Aorta (tissue), 5 donors: ENCODE measurements around the gene FOXS1. TPM values are rescaled to one million over a fixed set of nuclear protein-coding genes. Genes with fewer than 3 reads are reported as not detected.
A peak's percentile ranks its signal among the peaks of the same experiment; 100 is the strongest.

Experiments
- ATAC-seq: fragments of 200-7000 bp; cut with Tn5 transposase; one replicate; pipeline ENCODE4 v1.9.1; 2022; ENCODE audit warnings: moderate library complexity; ENCODE audit not compliant: low FRiP score
- DNase-seq, 2 donors: peaks; one replicate each; pipeline ENCODE4 v3.0.0-alpha.2; 2020
- H3K27ac ChIP-seq, 2 donors: one replicate each; pipeline ENCODE4 v1.5.1; 2013; ENCODE audit warnings: low read length in 2 of 2, mild to moderate bottlenecking in 2 of 2, moderate library complexity in 2 of 2, control low read depth in 1 of 2, inconsistent platforms in 1 of 2, low read depth in 1 of 2
- H3K27me3 ChIP-seq, 2 donors: one replicate each; pipeline ENCODE4 v1.6.1; 2013; ENCODE audit warnings: control low read depth in 1 of 2, low read length in 1 of 2, mild to moderate bottlenecking in 1 of 2, moderate library complexity in 1 of 2; ENCODE audit not compliant: insufficient read depth in 2 of 2, control insufficient read depth in 1 of 2
- H3K36me3 ChIP-seq, 2 donors: one replicate each; pipeline ENCODE4 v1.6.1; 2013; ENCODE audit warnings: control low read depth in 1 of 2, low read length in 1 of 2, mild to moderate bottlenecking in 1 of 2; ENCODE audit not compliant: insufficient read depth in 2 of 2, control insufficient read depth in 1 of 2
- H3K4me1 ChIP-seq, 2 donors: one replicate each; pipeline ENCODE4 v1.6.1; 2013; ENCODE audit warnings: low read length in 2 of 2, control low read depth in 1 of 2, mild to moderate bottlenecking in 1 of 2, moderate library complexity in 1 of 2; ENCODE audit not compliant: insufficient read depth in 2 of 2, control insufficient read depth in 1 of 2
- H3K4me3 ChIP-seq, 2 donors: one replicate each; pipeline ENCODE4 v1.5.1; 2013; ENCODE audit warnings: low read length in 2 of 2, control low read depth in 1 of 2, mild to moderate bottlenecking in 1 of 2
- H3K9me3 ChIP-seq: one replicate; pipeline ENCODE4 v1.6.1; 2013; ENCODE audit warnings: mild to moderate bottlenecking, low read length; ENCODE audit not compliant: control insufficient read depth
- WGBS, 2 donors: extraction: QIAGEN DNeasy Blood & Tissue Kit; methylation state at CpG; one replicate each; pipeline ENCODE4 v1.1.7; 2013; 5-methylcytosine and 5-hydroxymethylcytosine counted together
- intact Hi-C, 2 donors: fragments of 100-400 bp; cut with DNase I; formaldehyde crosslinking; loops; one replicate each; pipeline versions ENCODE4 v1.14.2 to v1.15.0; 2022
- polyA plus RNA-seq, 2 donors: library from polyadenylated mRNA; stranded (reverse); fragments of 200-250 nt; gene quantifications; one replicate each; pipeline ENCODE4 v1.2.3, GENCODE V29; 2013
- total RNA-seq, 2 donors: library from RNA; stranded (reverse); fragmentation: NEBNext Ultra II Directional; extraction: Animal tissue kit (Norgen Biotek cat#: 25700); gene quantifications; one replicate each; pipeline ENCODE4 v1.2.1, GENCODE V29; 2021
- donor health status: healthy with polysubstance abuse.
- donor health status: Bipolar disorder and iron deficiency.
- donor health status: DM: no; HTN: no; CAD: no.
- donor health status: DM: no; HTN: no; CAD: no.
- donor health status: DM: yes; HTN: yes; CAD: no.

FOXS1 gene
- total and polyA plus RNA-seq, 4 donors = 10.0 to 76.4 (median 15.8) TPM

DNA sequence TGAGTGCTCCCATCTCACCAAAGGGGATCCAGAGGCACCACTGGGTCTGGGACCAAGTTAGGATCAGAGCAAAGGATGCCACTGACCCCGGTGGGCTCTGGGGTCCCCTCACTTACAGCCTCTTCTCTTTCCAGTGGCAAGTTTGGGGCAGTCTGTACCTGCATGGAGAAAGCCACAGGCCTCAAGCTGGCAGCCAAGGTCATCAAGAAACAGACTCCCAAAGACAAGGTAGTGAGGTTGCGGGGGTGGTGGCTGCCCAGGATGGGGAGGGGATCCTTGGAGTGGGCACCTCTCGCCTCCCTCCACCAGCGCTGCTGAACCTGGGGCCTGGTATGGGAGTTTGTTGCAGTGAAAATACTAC, 21.3 kb downstream of the FOXS1 start:
- WGBS, 2 donors = 78 to 82% methylated on average over 4 of the region's 4 CpGs
- Histone ChIP-seq H3K36me3 (no peaks in the 10 kb centered on the region), H3K9me3 (no peaks in the 10 kb centered on the region), H3K27me3 (no peaks in the 10 kb centered on the region), H3K4me1 (no peaks in the 10 kb centered on the region), H3K4me3 (no peak overlapping the region), H3K27ac (no peak overlapping the region)
- ATAC-seq (no peak), DNase-seq (no peak)
- intact Hi-C loops = loop anchor here (2.0 to 10.0 kb wide), 4 partner anchors 89 to 268 kb away; partner anchors contain the start of genes PDRG1 (in 1 of the 2) and TPX2 (in 1 of the 2)

DNA sequence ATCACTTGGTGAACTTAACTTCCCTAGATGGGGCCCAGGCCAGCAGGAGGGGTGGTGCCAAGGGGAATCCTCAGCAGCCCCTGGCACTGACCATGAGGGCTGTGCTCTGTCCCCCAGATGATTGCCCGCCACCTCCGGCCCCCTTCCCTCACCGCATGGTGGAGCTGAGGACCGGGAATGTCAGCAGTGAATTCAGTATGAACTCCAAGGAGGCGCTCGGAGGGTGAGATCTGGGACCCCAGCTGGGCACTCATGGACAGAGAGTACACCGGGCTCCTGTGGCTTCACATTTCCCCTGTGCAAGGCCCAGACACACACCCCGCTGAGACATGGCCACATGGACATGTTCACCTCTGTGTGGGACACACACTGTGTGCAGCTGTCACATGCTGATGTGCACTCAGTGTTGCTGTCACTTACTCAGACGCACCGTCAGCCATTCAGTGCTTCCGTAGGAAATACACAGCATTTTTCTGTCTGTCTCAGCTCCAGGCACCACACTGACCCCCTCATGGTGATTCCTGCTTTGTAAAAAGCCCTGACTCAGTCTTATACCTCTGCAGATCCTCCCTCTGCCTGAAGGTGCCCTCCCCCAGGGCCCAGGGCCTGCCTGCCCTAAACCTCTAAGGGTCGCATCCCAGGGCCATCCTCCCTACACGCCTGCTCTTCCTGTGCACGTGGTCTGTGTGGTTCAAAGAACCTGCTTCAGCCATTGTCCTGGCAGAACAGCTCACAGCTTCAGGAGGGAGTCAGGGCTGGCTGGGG, 21.9 kb downstream of the FOXS1 start:
- no peak for ATAC-seq
- intact Hi-C loops = loop anchor here (2.0 to 10.0 kb wide), 6 partner anchors 21 to 269 kb away; partner anchors contain the start of genes PDRG1 (in 2 of the 2), FOXS1 (in 1 of the 2) and TPX2 (in 1 of the 2)

DNA sequence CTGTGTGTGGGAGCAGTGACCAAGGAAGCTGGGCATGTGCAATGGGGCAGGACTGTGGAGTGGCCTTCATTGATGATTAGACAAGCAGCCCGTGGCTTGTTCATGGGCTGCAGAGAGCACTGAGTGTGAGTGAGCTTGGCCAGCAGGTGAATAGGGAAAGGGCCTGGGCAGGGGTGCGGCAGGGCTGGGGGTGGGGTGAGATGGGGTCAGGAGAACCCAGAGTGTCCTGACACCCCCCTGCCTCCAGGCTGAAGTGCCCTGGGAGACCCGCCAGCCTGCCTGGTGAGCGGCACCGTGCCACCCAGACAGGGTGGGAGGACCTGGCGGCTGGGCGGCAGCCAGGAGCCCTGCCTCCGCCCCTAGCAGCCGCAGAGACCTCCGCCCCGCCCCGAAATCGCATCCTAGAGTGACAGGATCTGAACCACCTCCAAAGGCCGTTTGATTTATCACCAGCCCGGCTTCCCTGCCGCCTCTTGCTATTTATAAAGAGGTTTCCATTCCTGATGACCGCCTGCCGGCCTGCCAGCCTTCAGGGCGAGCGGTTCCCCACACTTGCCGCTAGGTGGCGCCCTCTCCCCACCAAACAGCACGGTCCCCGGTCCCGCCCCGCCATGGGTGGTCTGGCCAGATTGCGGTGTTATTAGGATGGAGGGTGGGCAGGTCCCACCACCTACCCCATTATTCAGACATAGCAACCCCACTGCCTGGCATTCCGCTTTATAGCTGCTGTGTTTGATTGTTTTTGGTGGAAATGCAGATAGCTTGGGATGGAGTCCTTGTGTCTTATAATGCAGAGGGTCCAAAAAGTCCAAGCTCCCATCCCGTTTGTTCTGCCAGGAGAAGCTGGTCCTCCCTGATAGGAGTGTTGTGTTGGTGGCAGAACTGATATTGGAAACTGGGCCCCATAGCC, 22.7 kb downstream of the FOXS1 start:
- peak; percentile 87 to 96 for DNase-seq
- Histone ChIP-seq H3K4me1 (no peaks in the 10 kb centered on the region), H3K27me3 (no peaks in the 10 kb centered on the region), H3K4me3 (no peak overlapping the region), H3K9me3 (no peaks in the 10 kb centered on the region), H3K27ac (peak overlapping the region in 1 of 2 donors; percentile 62), H3K36me3 (no peaks in the 10 kb centered on the region)
- peak; percentile 93 for ATAC-seq
- 1% methylated on average over 27 to 29 of the region's 29 CpGs for WGBS, 2 donors
- intact Hi-C loops = loop anchor here (1.0 to 10.0 kb wide), 7 partner anchors 22 to 270 kb away; partner anchors contain the start of genes FOXS1 (in 1 of the 2), PDRG1 (in 1 of the 2) and TPX2 (in 1 of the 2)

More for the DNA sequence above, 21.9 kb downstream of the FOXS1 start:
- H3K9me3 ChIP-seq = no peaks in the 10 kb centered on the region
- H3K4me3 ChIP-seq = no peak overlapping the region
- no peak overlapping the region for H3K27ac ChIP-seq
- WGBS, 2 donors = 30 to 32% methylated on average over 14 of the region's 14 CpGs
- H3K36me3 ChIP-seq = no peaks in the 10 kb centered on the region
- peak in 1 of 2 donors; percentile 47 for DNase-seq
- H3K4me1 ChIP-seq = no peaks in the 10 kb centered on the region
- no peaks in the 10 kb centered on the region for H3K27me3 ChIP-seq

DNA sequence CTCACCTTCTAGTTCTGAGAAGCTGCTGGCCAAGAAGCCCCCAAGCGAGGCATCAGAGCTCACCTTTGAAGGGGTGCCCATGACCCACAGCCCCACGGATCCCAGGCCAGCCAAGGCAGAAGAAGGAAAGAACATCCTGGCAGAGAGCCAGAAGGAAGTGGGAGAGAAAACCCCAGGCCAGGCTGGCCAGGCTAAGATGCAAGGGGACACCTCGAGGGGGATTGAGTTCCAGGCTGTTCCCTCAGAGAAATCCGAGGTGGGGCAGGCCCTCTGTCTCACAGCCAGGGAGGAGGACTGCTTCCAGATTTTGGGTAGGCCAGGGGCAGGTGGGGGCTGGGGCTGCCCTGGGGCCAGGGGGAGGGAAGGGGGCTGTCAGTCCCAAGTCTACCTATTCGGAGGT, 24.0 kb downstream of the FOXS1 start:
- Histone ChIP-seq H3K4me1 (no peaks in the 10 kb centered on the region), H3K4me3 (no peak overlapping the region), H3K27me3 (no peaks in the 10 kb centered on the region), H3K27ac (no peak overlapping the region), H3K36me3 (no peaks in the 10 kb centered on the region), H3K9me3 (no peaks in the 10 kb centered on the region)
- 28 to 31% methylated on average over 5 of the region's 5 CpGs for WGBS, 2 donors
- ATAC-seq = no peak
- no peak for DNase-seq
- intact Hi-C loops = loop anchor here (5.0 to 10.0 kb wide), 3 partner anchors 87 to 271 kb away; partner anchors contain the start of gene TPX2 (in 1 of the 2)

DNA sequence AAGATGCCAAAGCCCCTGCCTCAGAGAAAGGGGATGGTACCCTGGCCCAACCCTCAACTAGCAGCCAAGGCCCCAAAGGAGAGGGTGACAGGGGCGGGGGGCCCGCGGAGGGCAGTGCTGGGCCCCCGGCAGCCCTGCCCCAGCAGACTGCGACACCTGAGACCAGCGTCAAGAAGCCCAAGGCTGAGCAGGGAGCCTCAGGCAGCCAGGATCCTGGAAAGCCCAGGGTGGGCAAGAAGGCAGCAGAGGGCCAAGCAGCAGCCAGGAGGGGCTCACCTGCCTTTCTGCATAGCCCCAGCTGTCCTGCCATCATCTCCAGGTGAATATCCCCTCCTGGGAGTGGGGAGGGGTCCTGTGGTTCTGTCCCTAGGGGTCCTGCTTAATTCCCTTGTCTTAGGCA, 25.2 kb downstream of the FOXS1 start:
- no peaks in the 10 kb centered on the region for H3K4me1 ChIP-seq
- 80 to 86% methylated on average over 6 of the region's 6 CpGs for WGBS, 2 donors
- intact Hi-C loops = loop anchor here (5.0 to 10.0 kb wide), 3 partner anchors 85 to 272 kb away; partner anchors contain the start of gene TPX2 (in 1 of the 2)
- no peak for ATAC-seq
- no peaks in the 10 kb centered on the region for H3K9me3 ChIP-seq
- H3K27ac ChIP-seq = no peak overlapping the region
- H3K4me3 ChIP-seq = no peak overlapping the region
- no peak for DNase-seq
- H3K27me3 ChIP-seq = no peaks in the 10 kb centered on the region
- no peaks in the 10 kb centered on the region for H3K36me3 ChIP-seq

DNA sequence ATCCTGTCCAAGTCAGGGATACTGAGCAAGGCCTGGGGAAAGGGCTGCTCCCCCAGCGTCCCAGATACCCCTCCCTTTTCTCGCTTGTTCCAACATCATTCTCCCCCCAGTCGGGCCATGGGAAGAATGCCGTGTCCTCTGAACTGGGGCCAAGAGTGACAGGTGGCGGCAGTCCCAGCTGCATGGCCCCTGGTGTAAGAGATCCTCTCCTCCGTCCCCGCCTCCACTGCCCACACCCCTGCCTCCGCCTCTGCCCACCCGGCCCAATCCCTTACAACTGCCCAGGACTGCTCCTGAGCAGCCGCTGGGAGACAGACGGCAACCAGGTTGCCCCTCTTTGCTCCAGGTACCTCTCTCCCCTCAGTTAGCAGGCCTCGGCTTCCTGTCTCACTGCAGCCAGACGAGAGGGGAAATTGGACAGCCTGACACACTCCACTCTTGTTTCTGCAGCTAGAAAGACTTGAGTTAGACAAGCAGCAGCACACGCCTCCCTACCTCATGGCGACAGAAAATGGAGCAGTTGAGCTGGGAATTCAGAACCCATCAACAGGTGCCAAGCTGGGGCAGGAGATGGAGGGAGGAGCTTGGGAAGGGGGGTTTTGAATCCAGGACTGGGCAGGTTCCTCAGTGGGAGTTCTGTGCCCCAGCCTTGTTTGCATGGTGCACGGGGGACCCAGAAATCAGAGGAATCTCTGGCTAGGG, 26.2 kb downstream of the FOXS1 start, which contains the start of gene MYLK2:
Gene MYLK2, plus strand, starts transcription at position 274 of the 702 bp plus-strand sequence. Its CDS starts 225 bp downstream, at position 499.
- Histone ChIP-seq H3K27ac (no peak within 1 kb of the TSS), H3K4me3 (no peak within 1 kb of the TSS), H3K4me1 (peaks cover 0 to 2% of the 10 kb centered on the region in 2 donors), H3K27me3 (no peaks in the 10 kb centered on the region), H3K9me3 (no peaks in the 10 kb centered on the region), H3K36me3 (no peaks in the 10 kb centered on the region)
- DNase-seq (peak in 1 of 2 donors; percentile 70), ATAC-seq (no peak)
- 27 to 38% methylated on average over 14 to 16 of the region's 16 CpGs for WGBS, 2 donors
- intact Hi-C loops = loop anchor here in 1 of 2 donors (5.0 kb wide), 1 partner anchor 82 kb away; the partner anchor contains the start of gene TPX2

DNA sequence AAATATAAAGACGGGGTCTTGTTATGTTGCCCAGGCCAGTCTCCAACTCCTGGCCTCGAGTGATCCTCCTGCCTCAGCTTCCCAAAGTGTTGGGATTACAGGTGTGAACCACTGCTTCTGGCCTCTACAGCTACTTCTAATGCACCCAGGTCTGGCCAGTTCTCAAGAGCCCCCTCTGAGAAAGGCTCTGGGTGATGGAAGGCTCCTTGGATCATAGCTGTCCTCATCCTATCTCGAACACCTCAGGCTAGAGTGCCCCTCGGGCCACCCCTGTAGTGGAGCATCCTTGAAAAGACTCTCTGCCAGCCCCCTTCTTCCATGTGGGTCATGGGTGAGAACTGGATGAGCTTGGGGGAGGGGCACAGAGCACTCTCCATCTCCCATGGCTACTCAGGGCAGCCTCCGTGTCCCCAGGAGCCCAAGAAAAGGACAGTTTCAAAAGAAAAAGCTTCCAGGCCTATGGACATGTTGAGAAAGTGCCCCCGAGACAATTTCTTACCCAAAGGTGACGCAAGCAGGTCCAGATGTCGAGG, 27.0 kb downstream of the FOXS1 start:
- 87 to 92% methylated on average over 8 of the region's 8 CpGs for WGBS, 2 donors
- Histone ChIP-seq H3K4me1 (peaks cover 2% of the 10 kb centered on the region in 2 donors), H3K36me3 (no peaks in the 10 kb centered on the region), H3K9me3 (no peaks in the 10 kb centered on the region), H3K27me3 (no peaks in the 10 kb centered on the region), H3K4me3 (no peak overlapping the region), H3K27ac (no peak overlapping the region)
- ATAC-seq (no peak), DNase-seq (no peak)
- intact Hi-C loops = loop anchor here in 1 of 2 donors (5.0 kb wide), 1 partner anchor 81 kb away; the partner anchor contains the start of gene TPX2
